MM.1S (cell line): ENCODE results near the gene EFNA2.

Experiments
- DNase-seq: peaks from one replicate; pipeline ENCODE4 v3.0.0-alpha.2; 2015
- H2AFZ ChIP-seq: fragments of 300-600 bp; sonication (generic); 2 replicates; pipeline ENCODE4 v1.6.0; 2016; ENCODE audit warnings: antibody characterized with exemption, low read length
- H3F3A ChIP-seq: fragments of 300-600 bp; sonication (generic); 2 replicates; pipeline ENCODE4 v1.6.1; 2016; ENCODE audit warnings: mild to moderate bottlenecking, antibody characterized with exemption, low read length, moderate library complexity, mixed read lengths; ENCODE audit not compliant: insufficient read depth
- H3K27ac ChIP-seq: fragments of 300-600 bp; sonication (generic); 2 replicates; pipeline ENCODE4 v1.5.1; 2016; ENCODE audit warnings: mild to moderate bottlenecking, low read length
- H3K27me3 ChIP-seq: fragments of 300-600 bp; sonication (generic); replicated peaks from 2 replicates; pipeline ENCODE4 v1.6.0; 2016; ENCODE audit warnings: low read length; ENCODE audit not compliant: insufficient read depth
- H3K36me3 ChIP-seq: fragments of 300-600 bp; sonication (generic); replicated peaks from 2 replicates; pipeline ENCODE4 v1.6.1; 2016; ENCODE audit warnings: mild to moderate bottlenecking, low read length, mixed read lengths; ENCODE audit not compliant: insufficient read depth
- H3K4me1 ChIP-seq: fragments of 300-600 bp; sonication (generic); 2 replicates; pipeline ENCODE4 v1.6.1; 2016; ENCODE audit warnings: low read length, mixed read lengths
- H3K4me2 ChIP-seq: fragments of 300-600 bp; sonication (generic); 2 replicates; pipeline ENCODE4 v1.6.0; 2016; ENCODE audit warnings: low read depth, low read length
- H3K4me3 ChIP-seq: fragments of 300-600 bp; sonication (generic); 2 replicates; pipeline ENCODE4 v1.5.1; 2016; ENCODE audit warnings: low read length, mixed read lengths
- H3K79me2 ChIP-seq: fragments of 300-600 bp; sonication (generic); 2 replicates; pipeline ENCODE4 v1.6.1; 2016; ENCODE audit warnings: mixed run types, low read length, mixed read lengths
- H3K9ac ChIP-seq: fragments of 300-600 bp; sonication (generic); 2 replicates; pipeline ENCODE4 v1.6.1; 2016; ENCODE audit warnings: low read length, mixed read lengths
- H3K9me2 ChIP-seq: fragments of 300-600 bp; sonication (generic); replicated peaks from 2 replicates; pipeline ENCODE4 v1.6.1; 2016; ENCODE audit warnings: mild to moderate bottlenecking, low read length, mixed read lengths; ENCODE audit not compliant: insufficient read depth
- H3K9me3 ChIP-seq: fragments of 300-600 bp; sonication (generic); replicated peaks from 2 replicates; pipeline ENCODE4 v1.6.1; 2016; ENCODE audit warnings: mild to moderate bottlenecking, low read length, mixed read lengths; ENCODE audit not compliant: insufficient read depth
- H4K20me1 ChIP-seq: fragments of 300-600 bp; sonication (generic); 2 replicates; pipeline ENCODE4 v1.6.1; 2016; ENCODE audit warnings: mild to moderate bottlenecking, low read length, moderate library complexity, mixed read lengths; ENCODE audit not compliant: insufficient read depth
- CTCF ChIP-seq: fragments of 300-600 bp; sonication (generic); IDR thresholded peaks from 2 replicates; pipeline ENCODE4 v1.5.1; 2016; ENCODE audit warnings: antibody characterized with exemption, low read length, mixed read lengths
- EZH2 ChIP-seq: fragments of 300-600 bp; sonication (generic); optimal IDR thresholded peaks from 2 replicates; pipeline ENCODE3; 2017; ENCODE audit warnings: low read depth, mild to moderate bottlenecking, antibody characterized with exemption, low read length, mixed read lengths
- EZH2phosphoT487 ChIP-seq: fragments of 300-600 bp; sonication (generic); IDR thresholded peaks from 2 replicates; pipeline ENCODE4 v1.6.1; 2018; ENCODE audit warnings: antibody characterized with exemption, low read length

Gene EFNA2

GRCh38 chr19:1307320-1307719 is 21.6 kb downstream of the EFNA2 start:
- no peaks in the 10 kb centered on the region for H3K9me2 ChIP-seq
- H3K4me1 ChIP-seq: no peaks in the 10 kb centered on the region
- H3K4me3 ChIP-seq: no peak overlapping the region
- H3K9me3 ChIP-seq: no peaks in the 10 kb centered on the region
- H3K27ac ChIP-seq: no peak overlapping the region
- no peak for DNase-seq
- H2AFZ ChIP-seq: no peak overlapping the region
- no peaks in the 10 kb centered on the region for H3K79me2 ChIP-seq
- H3K9ac ChIP-seq: no peak overlapping the region
- no peaks in the 10 kb centered on the region for H3F3A ChIP-seq
- no peaks in the 10 kb centered on the region for H4K20me1 ChIP-seq
- no peak overlapping the region for H3K4me2 ChIP-seq
- TF ChIP-seq EZH2: no peak
- TF ChIP-seq CTCF: no peak
- TF ChIP-seq EZH2phosphoT487: no peak
- H3K36me3 ChIP-seq: no peaks in the 10 kb centered on the region
- peaks cover 89% of the 10 kb centered on the region for H3K27me3 ChIP-seq

DNA sequence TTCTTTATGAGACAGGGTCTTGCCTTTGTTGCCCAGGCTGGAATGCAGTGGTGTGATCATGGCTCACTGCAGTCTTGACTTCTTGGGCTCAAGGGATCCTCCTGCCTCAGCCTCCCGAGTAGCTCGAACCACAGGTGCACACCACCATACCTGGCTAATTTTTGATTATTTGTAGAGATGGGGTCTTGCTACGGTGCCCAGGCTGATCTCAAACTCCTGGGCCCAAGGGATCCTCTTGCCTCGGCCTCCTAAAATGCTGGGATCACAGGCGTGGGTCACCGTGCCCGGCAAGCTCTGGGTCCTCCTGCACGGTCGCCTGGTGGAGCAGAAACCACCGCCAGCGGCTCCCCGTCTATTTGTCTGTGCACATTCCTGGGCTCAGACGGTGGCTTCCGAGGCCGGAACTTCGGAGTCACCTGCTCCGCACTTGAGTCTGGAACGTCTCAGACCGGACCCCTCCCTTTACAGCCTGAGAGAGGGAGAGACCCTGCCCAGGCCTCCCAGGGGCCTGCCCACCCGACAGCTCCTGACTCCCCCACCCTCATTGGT is 22.2 kb downstream of the EFNA2 start:
- Histone ChIP-seq H3K79me2 (no peaks in the 10 kb centered on the region), H3F3A (no peaks in the 10 kb centered on the region), H3K27ac (no peak overlapping the region), H3K36me3 (no peaks in the 10 kb centered on the region), H4K20me1 (no peaks in the 10 kb centered on the region), H3K9ac (no peak overlapping the region), H2AFZ (no peak overlapping the region), H3K27me3 (peaks cover 87% of the 10 kb centered on the region), H3K4me1 (no peaks in the 10 kb centered on the region), H3K9me3 (no peaks in the 10 kb centered on the region), H3K4me3 (no peak overlapping the region), H3K9me2 (no peaks in the 10 kb centered on the region), H3K4me2 (no peak overlapping the region)
- TF ChIP-seq EZH2phosphoT487 (no peak), CTCF (no peak), EZH2 (no peak)
- DNase-seq: no peak

DNA sequence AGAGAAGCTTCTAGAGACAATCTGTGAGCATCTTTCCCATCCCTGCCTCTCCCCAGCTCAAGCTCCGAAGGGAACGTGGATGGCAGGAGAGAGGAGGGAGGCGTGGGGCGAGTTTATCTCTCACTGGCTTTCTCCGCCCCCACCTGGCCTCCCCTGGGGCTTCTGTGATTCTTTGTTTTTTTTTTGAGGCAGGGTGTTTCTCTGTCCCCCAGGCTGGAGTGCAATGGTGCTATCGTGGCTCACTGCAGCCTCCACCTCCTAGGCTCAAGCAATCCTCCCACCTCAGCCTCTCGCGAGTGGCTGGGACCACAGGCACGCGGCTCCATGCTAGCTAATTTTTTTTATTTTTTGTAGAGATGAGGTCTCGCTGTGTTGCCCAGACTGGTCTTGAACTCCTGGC is 23.0 kb downstream of the EFNA2 start:
- H4K20me1 ChIP-seq: no peaks in the 10 kb centered on the region
- no peak overlapping the region for H3K4me2 ChIP-seq
- H3K4me3 ChIP-seq: no peak overlapping the region
- peaks cover 87% of the 10 kb centered on the region for H3K27me3 ChIP-seq
- DNase-seq: no peak
- no peaks in the 10 kb centered on the region for H3K9me3 ChIP-seq
- H3K79me2 ChIP-seq: no peaks in the 10 kb centered on the region
- H2AFZ ChIP-seq: no peak overlapping the region
- H3K27ac ChIP-seq: no peak overlapping the region
- TF ChIP-seq EZH2phosphoT487 (no peak), EZH2 (no peak), CTCF (no peak)
- H3K9me2 ChIP-seq: no peaks in the 10 kb centered on the region
- no peaks in the 10 kb centered on the region for H3K4me1 ChIP-seq
- no peaks in the 10 kb centered on the region for H3F3A ChIP-seq
- H3K9ac ChIP-seq: no peak overlapping the region
- no peaks in the 10 kb centered on the region for H3K36me3 ChIP-seq
